NT2/D1 (cell line): ENCODE data around the gene PMS2.
"Not testable (repeated sequence)": the region's sequence is repeated elsewhere in the genome, so short reads cannot be mapped to it uniquely, and the experiment has no call there.

Source experiments
- DNase-seq: peaks from one replicate; pipeline ENCODE4 v3.0.0-alpha.2; 2011; ENCODE audit warnings: low read depth, low spot score
- H3K27me3 ChIP-seq: 2 replicates; pipeline ENCODE4 v1.6.0; 2011; ENCODE audit warnings: mild to moderate bottlenecking; ENCODE audit not compliant: insufficient read length, insufficient read depth
- H3K36me3 ChIP-seq: 2 replicates; pipeline ENCODE4 v1.6.1; 2011; ENCODE audit warnings: mild to moderate bottlenecking, low read length, mixed read lengths; ENCODE audit not compliant: insufficient read depth, insufficient read length
- H3K4me1 ChIP-seq: 2 replicates; pipeline ENCODE4 v1.5.1; 2011; ENCODE audit not compliant: insufficient read depth, insufficient read length
- H3K4me3 ChIP-seq: 2 replicates; pipeline ENCODE4 v1.5.1; 2011; ENCODE audit warnings: low read depth; ENCODE audit not compliant: insufficient read length
- H3K9ac ChIP-seq: 2 replicates; pipeline ENCODE4 v1.6.0; 2011; ENCODE audit warnings: low read depth; ENCODE audit not compliant: insufficient read length
- H3K9me3 ChIP-seq: 2 replicates; pipeline ENCODE4 v1.5.1; 2011; ENCODE audit warnings: mild to moderate bottlenecking, low read length; ENCODE audit not compliant: insufficient read depth
- SUZ12 ChIP-seq: IDR thresholded peaks from 2 replicates; pipeline ENCODE4 v1.6.1; 2011; ENCODE audit not compliant: insufficient read length, insufficient read depth; ENCODE audit errors: extremely low read depth
- YY1 ChIP-seq: IDR thresholded peaks from 2 replicates; pipeline ENCODE4 v1.6.1; 2011; ENCODE audit not compliant: insufficient read length, insufficient read depth
- ZNF274 ChIP-seq: IDR thresholded peaks from 2 replicates; pipeline ENCODE4 v1.6.1; 2011; ENCODE audit warnings: mild to moderate bottlenecking, low read depth, low read length

Gene PMS2, protein sequence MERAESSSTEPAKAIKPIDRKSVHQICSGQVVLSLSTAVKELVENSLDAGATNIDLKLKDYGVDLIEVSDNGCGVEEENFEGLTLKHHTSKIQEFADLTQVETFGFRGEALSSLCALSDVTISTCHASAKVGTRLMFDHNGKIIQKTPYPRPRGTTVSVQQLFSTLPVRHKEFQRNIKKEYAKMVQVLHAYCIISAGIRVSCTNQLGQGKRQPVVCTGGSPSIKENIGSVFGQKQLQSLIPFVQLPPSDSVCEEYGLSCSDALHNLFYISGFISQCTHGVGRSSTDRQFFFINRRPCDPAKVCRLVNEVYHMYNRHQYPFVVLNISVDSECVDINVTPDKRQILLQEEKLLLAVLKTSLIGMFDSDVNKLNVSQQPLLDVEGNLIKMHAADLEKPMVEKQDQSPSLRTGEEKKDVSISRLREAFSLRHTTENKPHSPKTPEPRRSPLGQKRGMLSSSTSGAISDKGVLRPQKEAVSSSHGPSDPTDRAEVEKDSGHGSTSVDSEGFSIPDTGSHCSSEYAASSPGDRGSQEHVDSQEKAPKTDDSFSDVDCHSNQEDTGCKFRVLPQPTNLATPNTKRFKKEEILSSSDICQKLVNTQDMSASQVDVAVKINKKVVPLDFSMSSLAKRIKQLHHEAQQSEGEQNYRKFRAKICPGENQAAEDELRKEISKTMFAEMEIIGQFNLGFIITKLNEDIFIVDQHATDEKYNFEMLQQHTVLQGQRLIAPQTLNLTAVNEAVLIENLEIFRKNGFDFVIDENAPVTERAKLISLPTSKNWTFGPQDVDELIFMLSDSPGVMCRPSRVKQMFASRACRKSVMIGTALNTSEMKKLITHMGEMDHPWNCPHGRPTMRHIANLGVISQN

DNA sequence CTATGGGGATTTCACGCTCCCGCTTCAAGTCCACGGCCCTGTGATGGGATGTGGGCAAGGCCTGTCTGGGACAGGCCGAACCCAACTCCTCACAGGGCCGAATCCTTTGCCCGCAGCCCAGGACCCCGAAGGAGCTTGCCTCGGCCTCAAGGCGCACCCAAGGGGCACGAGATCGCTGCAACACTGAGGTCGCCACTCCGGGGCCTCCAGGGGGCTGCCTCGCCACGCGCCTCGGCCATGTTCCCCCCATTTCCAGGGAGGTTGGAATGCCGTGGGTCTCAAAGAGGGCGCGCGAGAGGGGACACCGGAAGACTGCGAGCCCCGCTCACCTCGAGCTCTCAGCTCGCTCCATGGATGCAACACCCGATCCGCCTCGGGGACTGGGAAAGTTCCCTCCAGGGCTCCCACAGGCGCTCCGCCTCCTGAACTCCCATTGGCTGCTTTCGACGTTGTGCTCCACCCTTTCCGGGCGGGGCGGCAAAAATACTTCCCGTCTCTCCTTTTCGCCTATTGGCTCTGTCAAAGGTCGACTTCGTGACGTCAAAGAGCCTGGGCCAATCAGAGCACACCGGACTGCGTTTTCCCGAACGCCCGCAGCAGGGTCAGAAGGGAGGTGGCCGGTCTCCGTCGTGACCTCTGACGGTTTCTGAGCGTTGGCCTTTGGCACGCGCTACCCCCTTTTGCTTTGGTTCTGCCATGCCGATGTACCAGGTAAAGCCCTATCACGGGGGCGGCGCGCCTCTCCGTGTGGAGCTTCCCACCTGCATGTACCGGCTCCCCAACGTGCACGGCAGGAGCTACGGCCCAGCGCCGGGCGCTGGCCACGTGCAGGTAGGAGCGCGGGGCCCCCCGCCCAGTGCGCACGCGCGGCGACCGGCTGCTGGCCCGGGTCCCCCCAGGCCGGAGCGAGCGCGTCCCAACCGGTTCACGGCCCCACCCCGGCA is at the start of gene PMS2, which contains the start of gene AIMP2:
Gene PMS2, minus strand, starts transcription at position 382 of the 944 bp plus-strand sequence. Its CDS starts 30 bp downstream, at position 352.
Gene AIMP2, plus strand, starts transcription at position 605 of the 944 bp plus-strand sequence. Its CDS starts 92 bp downstream, at position 697.
- peak within 1 kb of the TSS; percentile 97 for H3K9ac ChIP-seq
- peaks cover 45% of the 10 kb centered on the region for H3K36me3 ChIP-seq
- no peaks in the 10 kb centered on the region for H3K4me1 ChIP-seq
- DNase-seq, result peak; percentile 99
- no peak for TF ChIP-seq ZNF274
- no peak for TF ChIP-seq YY1
- no peak for TF ChIP-seq SUZ12
- peak within 1 kb of the TSS; percentile 92 for H3K4me3 ChIP-seq
- H3K27me3 ChIP-seq, result no peaks in the 10 kb centered on the region
- H3K9me3 ChIP-seq, result no peaks in the 10 kb centered on the region

DNA sequence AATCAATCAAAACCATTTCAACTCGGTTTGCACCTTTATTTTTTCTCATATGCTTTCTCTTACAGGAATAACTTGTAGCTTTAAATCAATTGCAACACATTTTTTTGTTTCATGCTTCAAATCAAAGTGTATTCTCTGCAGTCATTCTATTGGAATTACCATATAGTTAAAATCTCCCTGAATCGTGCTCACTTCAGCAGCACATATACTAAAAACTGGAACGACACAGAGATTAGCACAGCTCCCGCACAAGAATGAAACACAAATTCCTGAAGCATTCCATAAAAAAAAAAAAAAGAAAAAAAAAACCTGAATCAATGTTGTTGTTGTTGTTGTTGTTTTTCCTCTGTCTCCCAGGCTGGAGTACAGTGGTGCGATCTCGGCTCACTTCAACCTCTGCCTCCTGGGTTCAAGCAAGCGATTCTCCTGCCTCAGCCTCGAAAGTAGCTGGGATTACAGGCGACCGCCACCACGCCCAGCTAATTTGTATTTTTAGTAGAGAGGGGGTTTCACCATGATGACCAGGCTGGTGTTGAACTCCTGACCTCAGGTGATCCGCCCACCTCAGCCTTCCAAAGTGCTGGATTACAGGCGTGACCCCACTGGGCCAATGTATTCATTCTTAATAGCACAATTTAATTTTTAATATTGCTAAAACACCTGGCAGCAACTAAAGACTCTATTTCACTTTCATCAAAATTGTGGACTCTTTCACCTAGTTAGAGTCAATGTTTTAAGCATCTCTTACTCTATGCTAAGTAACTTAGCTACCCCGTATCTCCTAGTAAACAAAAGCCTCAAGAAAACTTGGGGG is 48.7 kb upstream of the PMS2 start:
- TF ChIP-seq SUZ12 (no peak), YY1 (no peak), ZNF274 (no peak)
- no peak for DNase-seq

DNA sequence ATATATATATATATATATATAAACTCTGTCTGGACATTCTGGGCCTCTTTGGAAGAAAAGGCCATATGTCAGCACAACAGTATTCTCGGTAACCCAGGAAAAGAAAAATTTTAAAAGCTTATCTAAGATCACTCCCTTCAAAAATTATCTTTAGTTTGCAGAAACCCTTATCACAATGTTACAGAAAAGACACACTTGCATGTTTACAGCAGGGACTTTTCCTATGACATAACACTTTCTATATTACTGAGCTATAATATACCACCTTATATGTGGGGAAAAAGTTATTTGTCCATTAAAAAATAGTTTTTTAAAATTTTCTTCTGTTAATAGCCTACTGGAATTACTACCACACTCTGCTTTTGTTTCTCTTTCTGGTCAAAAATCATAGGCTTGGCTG is 47.8 kb upstream of the PMS2 start:
- H3K9ac ChIP-seq, result no peak overlapping the region
- no peaks in the 10 kb centered on the region for H3K4me1 ChIP-seq
- H3K9me3 ChIP-seq, result no peaks in the 10 kb centered on the region
- peaks cover 30% of the 10 kb centered on the region for H3K36me3 ChIP-seq
- no peaks in the 10 kb centered on the region for H3K27me3 ChIP-seq
- no peak for DNase-seq
- H3K4me3 ChIP-seq, result no peak overlapping the region
- no peak for TF ChIP-seq SUZ12
- no peak for TF ChIP-seq ZNF274
- no peak for TF ChIP-seq YY1

More for the DNA sequence above, 48.7 kb upstream of the PMS2 start:
- no peaks in the 10 kb centered on the region for H3K27me3 ChIP-seq
- H3K9me3 ChIP-seq, result no peaks in the 10 kb centered on the region
- H3K9ac ChIP-seq, result peak overlapping the region; percentile 52
- peaks cover 24% of the 10 kb centered on the region for H3K36me3 ChIP-seq
- H3K4me3 ChIP-seq, result peak overlapping the region; percentile 90
- H3K4me1 ChIP-seq, result no peaks in the 10 kb centered on the region

DNA sequence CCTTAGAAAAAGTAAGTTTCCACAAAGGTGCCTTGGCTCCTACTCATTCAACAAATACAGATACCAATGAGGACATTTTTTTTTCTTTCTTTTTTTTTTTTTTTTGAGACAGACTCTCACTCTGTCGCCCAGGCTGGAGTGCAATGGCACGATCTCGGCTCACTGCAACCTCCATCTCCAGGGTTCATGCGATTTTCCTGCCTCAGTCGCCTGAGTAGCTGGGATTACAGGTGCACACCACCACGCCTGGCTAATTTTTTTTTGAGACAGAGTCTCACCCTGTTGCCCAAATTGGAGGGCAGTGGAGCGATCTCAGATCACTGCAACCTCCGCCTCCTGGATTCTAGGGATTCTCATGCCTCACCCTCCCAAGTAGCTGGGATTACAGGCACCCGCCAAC is 42.3 kb upstream of the PMS2 start:
- not testable (repeated sequence) for H3K4me3 ChIP-seq, DNase-seq, H3K9ac ChIP-seq, H3K4me1 ChIP-seq, H3K27me3 ChIP-seq, H3K9me3 ChIP-seq
- H3K36me3 ChIP-seq, result peaks cover 65% of the 10 kb centered on the region

DNA sequence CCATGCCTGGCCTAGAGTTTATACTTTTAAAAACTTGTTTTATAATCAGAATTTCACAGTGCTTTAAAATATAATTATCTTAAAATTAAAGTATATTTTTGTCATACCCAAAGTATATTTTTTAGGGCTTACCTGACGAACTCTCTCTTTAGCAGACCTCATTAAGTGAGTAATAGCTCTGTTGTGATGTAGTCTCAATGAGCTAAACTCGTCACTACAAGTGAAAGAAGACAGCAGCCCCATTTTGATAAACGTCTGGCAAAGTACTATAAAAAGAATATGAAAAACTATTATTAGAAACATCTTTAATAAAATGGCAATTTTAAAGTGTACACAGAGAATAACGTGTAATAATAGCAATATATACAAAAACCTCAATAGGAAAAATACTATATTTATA is 40.9 kb upstream of the PMS2 start:
- no peak overlapping the region for H3K4me3 ChIP-seq
- peaks cover 76% of the 10 kb centered on the region for H3K36me3 ChIP-seq
- DNase-seq, result no peak
- TF ChIP-seq YY1 (no peak), SUZ12 (no peak), ZNF274 (no peak)
- no peak overlapping the region for H3K9ac ChIP-seq
- no peaks in the 10 kb centered on the region for H3K9me3 ChIP-seq
- H3K27me3 ChIP-seq, result no peaks in the 10 kb centered on the region
- no peaks in the 10 kb centered on the region for H3K4me1 ChIP-seq

DNA sequence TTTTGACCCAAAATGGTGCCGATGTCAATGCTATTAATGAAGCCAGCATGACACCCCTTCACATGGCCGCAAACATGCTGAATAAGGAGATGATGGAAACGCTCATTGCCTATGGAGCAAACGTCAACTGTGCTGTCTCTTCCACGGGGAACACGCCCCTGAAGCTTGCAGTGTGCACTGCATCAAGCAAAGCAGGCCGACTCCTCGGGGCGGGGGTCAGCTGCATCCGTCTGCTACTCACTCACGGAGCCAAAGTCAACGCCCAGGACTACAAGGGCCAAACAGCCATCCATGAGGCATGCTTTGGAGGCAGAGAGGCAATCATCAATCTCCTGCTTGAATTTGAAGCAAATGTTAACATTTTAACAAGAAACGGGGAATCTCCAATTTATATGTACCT is 26.8 kb upstream of the PMS2 start:
- no peak for DNase-seq
- peaks cover 87% of the 10 kb centered on the region for H3K36me3 ChIP-seq

More for the DNA sequence above, 26.8 kb upstream of the PMS2 start:
- no peak overlapping the region for H3K9ac ChIP-seq
- TF ChIP-seq SUZ12, result no peak
- TF ChIP-seq YY1, result no peak
- no peaks in the 10 kb centered on the region for H3K27me3 ChIP-seq
- H3K4me1 ChIP-seq, result no peaks in the 10 kb centered on the region
- no peaks in the 10 kb centered on the region for H3K9me3 ChIP-seq
- H3K4me3 ChIP-seq, result no peak overlapping the region
